Measurements from ENCODE around the gene MUC20. TPM values are rescaled to one million over a fixed set of nuclear protein-coding genes. Genes with fewer than 3 reads are reported as not detected.
"Not testable (repeated sequence)": the region's sequence is repeated elsewhere in the genome, so short reads cannot be mapped to it uniquely, and the experiment has no call there.

MUC20 gene, protein sequence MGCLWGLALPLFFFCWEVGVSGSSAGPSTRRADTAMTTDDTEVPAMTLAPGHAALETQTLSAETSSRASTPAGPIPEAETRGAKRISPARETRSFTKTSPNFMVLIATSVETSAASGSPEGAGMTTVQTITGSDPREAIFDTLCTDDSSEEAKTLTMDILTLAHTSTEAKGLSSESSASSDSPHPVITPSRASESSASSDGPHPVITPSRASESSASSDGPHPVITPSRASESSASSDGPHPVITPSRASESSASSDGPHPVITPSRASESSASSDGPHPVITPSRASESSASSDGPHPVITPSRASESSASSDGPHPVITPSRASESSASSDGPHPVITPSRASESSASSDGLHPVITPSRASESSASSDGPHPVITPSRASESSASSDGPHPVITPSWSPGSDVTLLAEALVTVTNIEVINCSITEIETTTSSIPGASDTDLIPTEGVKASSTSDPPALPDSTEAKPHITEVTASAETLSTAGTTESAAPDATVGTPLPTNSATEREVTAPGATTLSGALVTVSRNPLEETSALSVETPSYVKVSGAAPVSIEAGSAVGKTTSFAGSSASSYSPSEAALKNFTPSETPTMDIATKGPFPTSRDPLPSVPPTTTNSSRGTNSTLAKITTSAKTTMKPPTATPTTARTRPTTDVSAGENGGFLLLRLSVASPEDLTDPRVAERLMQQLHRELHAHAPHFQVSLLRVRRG
- 1.8 and 2.3 TPM in 2 replicates for polyA plus RNA-seq (2013)

DNA sequence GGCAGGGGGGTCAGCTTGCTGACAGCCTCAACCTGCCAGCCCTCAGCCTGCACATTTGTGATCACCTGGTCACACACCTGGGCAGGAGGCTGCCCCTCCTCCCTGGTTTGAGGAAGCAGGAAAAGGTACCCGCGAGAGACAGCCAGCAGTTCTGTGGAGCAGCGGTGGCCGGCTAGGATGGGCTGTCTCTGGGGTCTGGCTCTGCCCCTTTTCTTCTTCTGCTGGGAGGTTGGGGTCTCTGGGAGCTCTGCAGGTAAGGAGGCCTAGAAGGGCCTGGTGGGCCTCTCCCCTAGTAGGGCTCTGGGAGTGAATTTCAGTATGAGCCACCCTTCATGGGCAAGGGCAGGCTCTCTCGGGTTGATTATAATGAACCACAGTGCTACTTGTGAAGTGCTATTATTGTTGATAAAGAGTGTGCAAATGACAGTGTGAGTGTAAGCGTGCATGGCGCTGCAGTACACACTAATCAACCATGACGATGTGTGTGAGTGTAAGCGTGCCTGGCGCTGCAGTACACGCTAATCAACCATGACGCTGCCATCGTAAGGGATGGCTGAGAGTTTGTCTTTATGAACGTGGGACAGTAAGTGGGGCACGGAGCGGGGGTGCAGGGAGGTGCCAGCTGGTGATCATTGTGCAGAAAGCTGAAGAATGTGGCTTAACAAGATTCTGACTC is at the start of gene MUC20:
TSS of gene MUC20 (plus strand) at position 148 of the 676 bp plus-strand sequence. CDS start at position 178, 30 bp downstream.
- no CpG with 5 or more reads among the region's 16 CpGs for WGBS (ENCODE audit: extremely low coverage, insufficient coverage, insufficient read length)
- not testable (repeated sequence) for H3K27me3 ChIP-seq (ENCODE audit: insufficient read depth, low read length); H2BK5ac ChIP-seq (ENCODE audit: low read depth, low read length, poor library complexity); H4K12ac ChIP-seq (ENCODE audit: low read depth, low read length); H3K9me3 ChIP-seq (ENCODE audit: insufficient read depth, low read depth, low read length); H3K14ac ChIP-seq (ENCODE audit: low read length); H3K36me3 ChIP-seq (ENCODE audit: control insufficient read depth in 1 of 2, insufficient read depth in 2 of 2, low read length in 2 of 2); H4K91ac ChIP-seq (ENCODE audit: low read depth, low read length); H3K79me2 ChIP-seq (ENCODE audit: control insufficient read depth, insufficient read depth, low read length, poor library complexity); H3K4me3 ChIP-seq (ENCODE audit: low read depth, low read length); H2AK5ac ChIP-seq (ENCODE audit: low read length); H2AFZ ChIP-seq (ENCODE audit: insufficient read depth, low read length, poor library complexity); H3K4me1 ChIP-seq (ENCODE audit: control insufficient read depth in 1 of 2, insufficient read depth in 2 of 2, low read length in 2 of 2); H2BK120ac ChIP-seq (ENCODE audit: insufficient read depth, low read length, poor library complexity); H2BK12ac ChIP-seq (ENCODE audit: low read length); H3K27ac ChIP-seq (ENCODE audit: low read depth, low read length); H3K23ac ChIP-seq (ENCODE audit: low read length); H4K8ac ChIP-seq (ENCODE audit: low read depth, low read length); H3K9ac ChIP-seq (ENCODE audit: low read length); DNase-seq; H3K4ac ChIP-seq (ENCODE audit: low read depth, low read length); H3K4me2 ChIP-seq (ENCODE audit: low read length); H3K79me1 ChIP-seq (ENCODE audit: low read length); H3K18ac ChIP-seq (ENCODE audit: low read length)

DNA sequence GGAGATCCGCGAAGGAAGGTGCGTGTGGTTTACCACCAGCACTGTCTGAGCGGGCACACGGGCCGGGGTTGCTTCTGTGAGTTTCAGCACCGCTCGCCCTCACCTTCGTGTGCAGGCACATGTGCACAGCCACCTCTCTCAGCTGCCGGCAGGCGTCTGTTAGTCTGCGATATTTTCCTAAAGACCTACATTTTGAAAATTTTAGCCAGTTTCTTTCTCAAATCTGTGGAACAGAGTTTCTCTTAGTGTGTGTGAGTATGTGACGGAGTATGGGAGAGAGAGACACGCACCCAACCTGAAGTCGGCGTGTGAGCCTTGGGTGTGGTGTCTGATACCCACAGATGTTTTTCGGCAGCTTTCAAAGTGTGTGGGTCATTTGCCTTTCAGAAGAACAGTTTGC is 49.5 kb upstream of the MUC20 start:
- WGBS (ENCODE audit: extremely low coverage, insufficient coverage, insufficient read length) = no CpG with 5 or more reads among the region's 17 CpGs
- not testable (repeated sequence) for H3K9me3 ChIP-seq (ENCODE audit: insufficient read depth, low read depth, low read length); H3K4me1 ChIP-seq (ENCODE audit: control insufficient read depth in 1 of 2, insufficient read depth in 2 of 2, low read length in 2 of 2); H2BK12ac ChIP-seq (ENCODE audit: low read length); H3K79me1 ChIP-seq (ENCODE audit: low read length); H3K4me2 ChIP-seq (ENCODE audit: low read length); H3K4ac ChIP-seq (ENCODE audit: low read depth, low read length); H2AFZ ChIP-seq (ENCODE audit: insufficient read depth, low read length, poor library complexity); H2BK120ac ChIP-seq (ENCODE audit: insufficient read depth, low read length, poor library complexity); H3K18ac ChIP-seq (ENCODE audit: low read length); H4K8ac ChIP-seq (ENCODE audit: low read depth, low read length); H3K27me3 ChIP-seq (ENCODE audit: insufficient read depth, low read length); H4K12ac ChIP-seq (ENCODE audit: low read depth, low read length); H3K27ac ChIP-seq (ENCODE audit: low read depth, low read length); H2AK5ac ChIP-seq (ENCODE audit: low read length); H4K91ac ChIP-seq (ENCODE audit: low read depth, low read length); H3K23ac ChIP-seq (ENCODE audit: low read length); H3K9ac ChIP-seq (ENCODE audit: low read length); DNase-seq; H3K4me3 ChIP-seq (ENCODE audit: low read depth, low read length); H2BK5ac ChIP-seq (ENCODE audit: low read depth, low read length, poor library complexity); H3K14ac ChIP-seq (ENCODE audit: low read length); H3K79me2 ChIP-seq (ENCODE audit: control insufficient read depth, insufficient read depth, low read length, poor library complexity)
- peaks cover 27 to 28% of the 10 kb centered on the region in 2 experiments for H3K36me3 ChIP-seq (ENCODE audit: control insufficient read depth in 1 of 2, insufficient read depth in 2 of 2, low read length in 2 of 2)

DNA sequence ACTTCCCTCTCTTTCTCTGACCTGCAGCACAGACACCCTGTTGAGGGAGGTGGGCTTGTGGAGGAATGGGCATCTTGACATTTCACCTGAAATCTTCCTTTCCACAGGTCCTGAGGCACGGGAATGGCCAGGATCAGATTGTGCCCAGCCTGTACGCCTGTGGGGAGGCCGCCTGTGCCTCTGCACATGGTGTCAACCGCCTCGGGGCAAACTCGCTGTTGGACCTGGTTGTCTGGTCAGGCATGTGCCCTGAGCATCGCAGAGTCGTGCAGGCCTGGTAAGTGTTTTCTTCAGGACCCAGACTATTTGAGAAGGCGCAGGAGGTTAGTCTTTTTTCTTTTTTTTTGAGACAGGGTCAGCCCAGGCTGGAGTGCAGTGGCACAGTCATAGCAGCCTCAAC is 47.1 kb upstream of the MUC20 start:
- not testable (repeated sequence) for H3K23ac ChIP-seq (ENCODE audit: low read length); H4K12ac ChIP-seq (ENCODE audit: low read depth, low read length); H3K4ac ChIP-seq (ENCODE audit: low read depth, low read length); H3K9ac ChIP-seq (ENCODE audit: low read length); H3K27ac ChIP-seq (ENCODE audit: low read depth, low read length); H2BK120ac ChIP-seq (ENCODE audit: insufficient read depth, low read length, poor library complexity); H4K91ac ChIP-seq (ENCODE audit: low read depth, low read length); H3K18ac ChIP-seq (ENCODE audit: low read length); H3K79me2 ChIP-seq (ENCODE audit: control insufficient read depth, insufficient read depth, low read length, poor library complexity); H3K14ac ChIP-seq (ENCODE audit: low read length); H3K79me1 ChIP-seq (ENCODE audit: low read length); H3K9me3 ChIP-seq (ENCODE audit: insufficient read depth, low read depth, low read length); H4K8ac ChIP-seq (ENCODE audit: low read depth, low read length); H2AK5ac ChIP-seq (ENCODE audit: low read length); H3K27me3 ChIP-seq (ENCODE audit: insufficient read depth, low read length); H2BK12ac ChIP-seq (ENCODE audit: low read length); H3K4me2 ChIP-seq (ENCODE audit: low read length); H3K4me3 ChIP-seq (ENCODE audit: low read depth, low read length); H2BK5ac ChIP-seq (ENCODE audit: low read depth, low read length, poor library complexity); H2AFZ ChIP-seq (ENCODE audit: insufficient read depth, low read length, poor library complexity); H3K4me1 ChIP-seq (ENCODE audit: control insufficient read depth in 1 of 2, insufficient read depth in 2 of 2, low read length in 2 of 2)
- peak; percentile 22 to 83 for DNase-seq
- no CpG with 5 or more reads among the region's 9 CpGs for WGBS (ENCODE audit: extremely low coverage, insufficient coverage, insufficient read length)
- peaks cover 33 to 35% of the 10 kb centered on the region in 2 experiments for H3K36me3 ChIP-seq (ENCODE audit: control insufficient read depth in 1 of 2, insufficient read depth in 2 of 2, low read length in 2 of 2)

DNA sequence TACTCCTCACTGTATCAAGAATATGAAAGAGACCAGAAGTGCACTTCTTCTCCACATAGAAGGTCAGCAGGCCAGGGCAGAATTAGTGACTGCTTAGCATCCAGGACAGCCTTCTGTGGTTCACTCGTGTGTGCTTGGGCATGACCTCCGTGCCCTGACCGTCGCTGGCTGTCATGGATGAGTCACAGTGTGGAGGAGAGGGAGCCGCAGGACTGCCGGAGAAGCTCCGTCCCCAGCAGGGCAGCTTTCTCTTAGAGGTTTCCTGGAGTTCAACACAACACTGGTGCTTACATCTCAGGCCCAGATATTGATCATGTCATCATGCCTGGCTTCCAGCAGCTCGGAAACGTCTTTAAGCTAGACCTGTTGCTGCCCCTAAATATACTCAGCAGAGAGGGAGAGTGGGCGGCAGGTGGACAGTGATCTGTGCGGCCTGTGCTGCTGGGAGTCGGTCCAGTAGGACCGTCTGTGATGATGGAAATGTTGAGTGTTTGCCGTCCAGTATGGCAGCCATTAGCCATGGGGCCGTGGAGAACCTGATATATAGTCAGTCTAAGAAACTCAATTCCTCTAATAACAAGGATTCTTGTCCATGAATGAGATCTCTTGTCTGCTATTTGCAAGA is 42.3 kb upstream of the MUC20 start:
- H3K4me3 ChIP-seq (ENCODE audit: low read depth, low read length); H3K27ac ChIP-seq (ENCODE audit: low read depth, low read length); H3K9me3 ChIP-seq (ENCODE audit: insufficient read depth, low read depth, low read length); H2BK12ac ChIP-seq (ENCODE audit: low read length); DNase-seq; H3K9ac ChIP-seq (ENCODE audit: low read length); H4K12ac ChIP-seq (ENCODE audit: low read depth, low read length); H3K4ac ChIP-seq (ENCODE audit: low read depth, low read length); H4K91ac ChIP-seq (ENCODE audit: low read depth, low read length); H3K79me2 ChIP-seq (ENCODE audit: control insufficient read depth, insufficient read depth, low read length, poor library complexity); H3K27me3 ChIP-seq (ENCODE audit: insufficient read depth, low read length); H3K4me1 ChIP-seq (ENCODE audit: control insufficient read depth in 1 of 2, insufficient read depth in 2 of 2, low read length in 2 of 2); H2AK5ac ChIP-seq (ENCODE audit: low read length); H2BK120ac ChIP-seq (ENCODE audit: insufficient read depth, low read length, poor library complexity); H3K14ac ChIP-seq (ENCODE audit: low read length); H3K4me2 ChIP-seq (ENCODE audit: low read length); H4K8ac ChIP-seq (ENCODE audit: low read depth, low read length); H2AFZ ChIP-seq (ENCODE audit: insufficient read depth, low read length, poor library complexity); H3K18ac ChIP-seq (ENCODE audit: low read length); H2BK5ac ChIP-seq (ENCODE audit: low read depth, low read length, poor library complexity); H3K79me1 ChIP-seq (ENCODE audit: low read length); H3K23ac ChIP-seq (ENCODE audit: low read length): not testable (repeated sequence)
- H3K36me3 ChIP-seq (ENCODE audit: control insufficient read depth in 1 of 2, insufficient read depth in 2 of 2, low read length in 2 of 2) = peaks cover 30 to 34% of the 10 kb centered on the region in 2 experiments
- WGBS (ENCODE audit: extremely low coverage, insufficient coverage, insufficient read length) = no CpG with 5 or more reads among the region's 15 CpGs
